Measurements from ENCODE around the gene LCNL1.

The LCNL1 gene

GRCh38 chr9:136978073-136978864, 4.5 kb upstream of the LCNL1 start:
- H3K4me1 Mint-ChIP-seq, result no peaks in the 10 kb centered on the region
- H3K4me3 Mint-ChIP-seq, result peak overlapping the region in 1 of 3 experiments; percentile 23
- no peaks in the 10 kb centered on the region for H3K9me3 Mint-ChIP-seq
- H3K27me3 Mint-ChIP-seq (ENCODE audit: low read depth), result no peaks in the 10 kb centered on the region
- no peaks in the 10 kb centered on the region for H3K36me3 Mint-ChIP-seq (ENCODE audit: low read depth)
- no peak for TF ChIP-seq CTCF (IDR thresholded peaks at IDR 0.05; ENCODE audit: unreplicated experiment in 3 of 3)
- no peak overlapping the region for H3K27ac Mint-ChIP-seq

- no peak overlapping the region for H3K27ac Mint-ChIP-seq
- no peak for TF ChIP-seq CTCF (IDR thresholded peaks at IDR 0.05; ENCODE audit: unreplicated experiment in 3 of 3)
- H3K36me3 Mint-ChIP-seq (ENCODE audit: low read depth), result no peaks in the 10 kb centered on the region
- H3K4me1 Mint-ChIP-seq, result peaks cover 4% of the 10 kb centered on the region
- no peak overlapping the region for H3K4me3 Mint-ChIP-seq
- peaks cover 4% of the 10 kb centered on the region for H3K27me3 Mint-ChIP-seq (ENCODE audit: low read depth)
- no peaks in the 10 kb centered on the region for H3K9me3 Mint-ChIP-seq
These were observed 3.8 kb upstream of the LCNL1 start for GRCh38 chr9:136978865-136979544.

GRCh38 chr9:136979769-136980587, 2.8 kb upstream of the LCNL1 start:
- H3K4me3 Mint-ChIP-seq, result peak overlapping the region in 1 of 3 experiments; percentile 41
- peaks cover 4% of the 10 kb centered on the region for H3K4me1 Mint-ChIP-seq
- H3K36me3 Mint-ChIP-seq (ENCODE audit: low read depth), result no peaks in the 10 kb centered on the region
- H3K27me3 Mint-ChIP-seq (ENCODE audit: low read depth), result peaks cover 5% of the 10 kb centered on the region
- no peaks in the 10 kb centered on the region for H3K9me3 Mint-ChIP-seq
- no peak for TF ChIP-seq CTCF (IDR thresholded peaks at IDR 0.05; ENCODE audit: unreplicated experiment in 3 of 3)
- peak overlapping the region in 1 of 3 experiments; percentile 49 for H3K27ac Mint-ChIP-seq

DNA sequence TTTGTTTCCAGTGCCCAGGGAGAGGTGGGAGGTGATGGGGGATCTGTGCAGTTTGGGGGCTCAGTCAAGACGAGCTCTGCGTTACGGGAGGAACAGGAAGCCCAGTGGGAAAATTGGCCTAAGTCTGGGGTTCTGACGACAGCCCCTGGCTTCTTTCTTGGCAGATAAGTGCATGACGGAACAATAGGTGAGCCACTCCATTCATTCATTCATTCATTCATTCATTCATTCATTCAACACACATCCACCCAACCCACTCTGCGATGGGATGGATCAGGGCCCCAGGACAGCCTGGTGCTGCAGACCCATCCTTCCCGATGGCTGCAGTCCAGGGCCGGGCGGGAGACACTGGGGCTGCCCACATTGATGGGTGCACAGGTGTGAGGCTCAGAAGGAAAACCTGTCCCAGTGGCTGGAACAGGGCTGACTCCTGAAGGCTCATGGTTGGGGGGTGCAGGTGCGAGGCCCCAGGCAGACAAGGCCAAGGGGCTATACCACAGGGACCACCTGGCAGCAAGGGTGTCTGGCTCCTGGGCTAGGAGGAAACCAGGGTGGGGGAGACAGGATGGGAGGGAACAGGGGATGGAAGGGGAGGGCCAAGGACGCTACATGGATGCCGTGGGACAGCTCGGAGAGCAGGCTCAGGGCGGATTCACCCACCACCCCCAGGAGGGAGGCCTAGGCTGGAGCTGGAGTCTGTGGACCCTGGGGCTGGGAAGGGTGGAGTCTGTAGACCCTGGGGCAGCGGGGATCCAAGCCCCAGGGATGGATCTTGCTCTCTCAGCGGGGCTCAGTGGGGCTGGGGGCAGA, 1.9 kb upstream of the LCNL1 start:
- H3K9me3 Mint-ChIP-seq, result no peaks in the 10 kb centered on the region
- H3K36me3 Mint-ChIP-seq (ENCODE audit: low read depth), result no peaks in the 10 kb centered on the region
- H3K27ac Mint-ChIP-seq, result peak overlapping the region in 1 of 3 experiments; percentile 49
- peak overlapping the region in 1 of 3 experiments; percentile 3 for H3K4me3 Mint-ChIP-seq
- no peak for TF ChIP-seq CTCF (IDR thresholded peaks at IDR 0.05; ENCODE audit: unreplicated experiment in 3 of 3)
- peaks cover 5% of the 10 kb centered on the region for H3K27me3 Mint-ChIP-seq (ENCODE audit: low read depth)
- peaks cover 4% of the 10 kb centered on the region for H3K4me1 Mint-ChIP-seq

- H3K27ac Mint-ChIP-seq, result no peak overlapping the region
- peaks cover 4% of the 10 kb centered on the region for H3K4me1 Mint-ChIP-seq
- no peaks in the 10 kb centered on the region for H3K36me3 Mint-ChIP-seq (ENCODE audit: low read depth)
- no peaks in the 10 kb centered on the region for H3K9me3 Mint-ChIP-seq
- no peak overlapping the region for H3K4me3 Mint-ChIP-seq
- TF ChIP-seq CTCF (IDR thresholded peaks at IDR 0.05; ENCODE audit: unreplicated experiment in 3 of 3), result no peak
- H3K27me3 Mint-ChIP-seq (ENCODE audit: low read depth), result peaks cover 5% of the 10 kb centered on the region
These were observed 1.1 kb upstream of the LCNL1 start for GRCh38 chr9:136981588-136982231.
